GM10266 (cell line): ENCODE results near the gene GULP1.

Experiments
- DNase-seq: peaks from one replicate; pipeline ENCODE4 v3.0.0; 2012; ENCODE audit errors: extremely low spot score
- CTCF ChIP-seq: IDR thresholded peaks from 2 replicates; pipeline ENCODE4 v1.5.1; 2012; ENCODE audit warnings: mild to moderate bottlenecking, low read depth; ENCODE audit not compliant: control insufficient read depth, insufficient read depth; ENCODE audit errors: missing control alignments

The GULP1 gene

DNA sequence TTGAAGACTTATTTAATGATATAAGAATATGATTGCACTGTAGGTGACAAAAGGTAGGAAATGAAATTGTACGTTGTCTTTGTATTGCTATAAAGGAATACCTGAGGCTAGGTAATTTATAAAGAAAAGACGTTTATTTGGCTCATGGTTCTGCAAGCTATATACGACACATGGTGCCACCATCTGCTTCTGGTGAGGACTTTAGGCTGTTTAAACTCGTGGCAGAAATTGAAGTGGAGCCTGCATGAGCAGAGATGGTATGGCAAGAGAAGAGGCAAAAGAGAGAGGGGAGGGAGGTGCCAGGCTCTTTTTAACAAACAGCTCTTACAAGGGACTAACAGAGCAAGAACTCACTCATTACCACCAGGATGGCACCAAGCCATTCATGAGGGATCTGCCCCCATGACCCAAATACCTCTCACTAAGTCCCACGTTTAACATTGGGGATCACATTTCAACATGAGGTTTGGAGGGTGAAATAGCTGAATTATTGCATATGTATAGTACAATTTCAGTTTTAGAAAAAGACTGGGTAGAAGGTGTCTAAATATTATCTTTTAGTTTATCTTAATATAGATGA lies 86.8 kb downstream of the GULP1 start:
- no peak for TF ChIP-seq CTCF
- DNase-seq = no peak

DNA sequence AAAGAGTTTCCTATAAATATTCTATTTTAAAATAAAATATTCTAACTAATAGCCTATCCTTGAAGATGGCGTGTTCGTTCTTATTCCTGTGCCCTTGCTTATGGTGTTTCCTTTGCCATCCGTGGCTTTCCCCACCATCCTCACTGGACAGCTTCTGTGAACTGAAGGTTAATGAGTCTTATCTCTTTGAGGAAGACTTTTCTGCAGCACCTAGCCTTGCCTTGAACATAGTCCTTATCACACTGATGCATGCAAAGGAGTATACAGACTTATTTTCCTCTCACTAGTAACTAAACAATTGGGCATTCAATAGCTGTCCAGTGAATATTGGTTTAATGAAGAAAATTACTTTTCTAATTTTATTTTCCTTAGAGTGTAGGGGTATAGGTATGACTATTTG lies 88.1 kb downstream of the GULP1 start:
- no peak for TF ChIP-seq CTCF
- no peak for DNase-seq

GRCh38 chr2:188380280-188380679 lies 88.6 kb downstream of the GULP1 start:
- no peak for DNase-seq
- TF ChIP-seq CTCF = no peak

DNA sequence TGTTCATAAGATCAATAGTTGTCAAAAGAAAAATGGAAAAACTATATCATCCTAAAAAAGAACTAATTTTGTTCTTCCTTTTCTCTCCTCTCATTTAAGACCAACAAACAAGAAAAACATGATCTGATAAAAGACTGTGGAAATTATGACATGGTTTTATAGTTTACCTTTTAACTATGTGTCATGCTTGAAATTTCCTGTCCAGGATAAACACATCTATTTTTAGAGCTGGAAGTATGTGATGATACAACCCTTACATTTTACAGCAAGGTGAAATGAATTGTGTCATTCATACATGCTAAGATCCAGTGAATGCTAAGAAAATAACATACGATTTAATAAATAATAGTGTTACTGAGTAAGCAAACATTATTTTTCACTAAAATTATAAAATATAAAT lies 89.9 kb downstream of the GULP1 start:
- DNase-seq = no peak
- no peak for TF ChIP-seq CTCF

GRCh38 chr2:188382107-188382506 lies 90.4 kb downstream of the GULP1 start:
- no peak for TF ChIP-seq CTCF
- no peak for DNase-seq

- DNase-seq = no peak
- no peak for TF ChIP-seq CTCF
Measured at GRCh38 chr2:188383158-188383557, 91.5 kb downstream of the GULP1 start.

- no peak for DNase-seq
- no peak for TF ChIP-seq CTCF
Measured at GRCh38 chr2:188385857-188386256, 94.2 kb downstream of the GULP1 start.
